GM18519 (cell line): ENCODE results near the gene SORCS1.

Experiments
- ATAC-seq: cut with Tn5 transposase; IDR thresholded peaks from one replicate; pipeline ENCODE4 v1.9.1; 2021; ENCODE audit warnings: mild to moderate bottlenecking, moderate library complexity; ENCODE audit not compliant: unreplicated experiment, low FRiP score

The SORCS1 gene

DNA sequence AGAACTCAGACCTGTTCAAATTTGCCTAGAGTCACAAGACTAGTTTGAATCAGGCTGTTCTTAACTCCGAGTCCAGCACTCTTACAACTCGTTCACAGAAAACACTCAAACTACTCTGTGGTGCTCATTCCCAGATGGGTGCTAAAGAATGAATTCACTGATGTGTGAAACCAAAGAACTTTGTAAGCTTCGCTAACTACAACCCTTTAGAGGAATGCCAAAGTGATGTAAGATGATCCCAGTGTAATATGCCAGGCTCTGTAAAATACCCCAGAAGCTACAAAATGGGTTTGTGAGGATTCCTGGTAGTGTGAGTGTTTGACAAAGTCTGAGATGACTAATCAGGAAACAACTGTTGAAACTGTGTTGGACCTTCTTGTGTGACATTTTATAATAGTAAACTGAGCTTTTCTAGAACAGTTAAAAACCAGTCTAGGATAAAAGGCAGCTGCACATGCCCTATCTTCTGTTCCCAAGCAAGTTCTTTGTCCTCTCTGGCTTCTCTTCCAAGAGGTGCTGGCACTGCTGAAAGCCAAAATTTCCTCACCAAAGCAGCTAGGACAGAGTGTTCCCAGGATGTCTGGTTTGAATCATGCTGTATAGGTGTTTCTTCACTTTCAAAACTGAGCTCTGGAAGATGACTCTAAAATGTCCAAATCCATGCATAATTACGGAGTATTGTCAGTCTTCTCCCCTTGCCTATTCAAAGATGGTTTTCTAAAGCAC, 527.6 kb downstream of the SORCS1 start:
- ATAC-seq, result no peak

DNA sequence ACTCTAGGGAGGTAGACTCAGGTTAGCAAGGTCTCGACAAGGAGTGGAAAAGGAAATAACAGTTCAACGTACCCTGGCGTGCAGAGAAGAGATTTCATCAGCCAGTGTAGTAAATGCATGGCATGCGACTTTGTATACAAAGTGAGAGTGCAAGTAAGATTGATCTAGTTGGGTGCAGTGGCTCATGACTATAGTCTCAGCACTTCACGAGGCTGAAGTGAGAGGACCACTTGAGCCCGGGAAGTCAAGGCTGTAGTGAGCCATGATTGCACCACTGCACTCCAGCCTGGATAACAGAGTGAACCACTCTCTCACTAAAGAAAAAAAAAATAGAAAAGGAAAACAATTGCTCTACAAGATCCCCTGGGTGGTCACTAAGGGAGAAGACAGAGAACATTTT, 528.6 kb downstream of the SORCS1 start:
- ATAC-seq, result no peak

DNA sequence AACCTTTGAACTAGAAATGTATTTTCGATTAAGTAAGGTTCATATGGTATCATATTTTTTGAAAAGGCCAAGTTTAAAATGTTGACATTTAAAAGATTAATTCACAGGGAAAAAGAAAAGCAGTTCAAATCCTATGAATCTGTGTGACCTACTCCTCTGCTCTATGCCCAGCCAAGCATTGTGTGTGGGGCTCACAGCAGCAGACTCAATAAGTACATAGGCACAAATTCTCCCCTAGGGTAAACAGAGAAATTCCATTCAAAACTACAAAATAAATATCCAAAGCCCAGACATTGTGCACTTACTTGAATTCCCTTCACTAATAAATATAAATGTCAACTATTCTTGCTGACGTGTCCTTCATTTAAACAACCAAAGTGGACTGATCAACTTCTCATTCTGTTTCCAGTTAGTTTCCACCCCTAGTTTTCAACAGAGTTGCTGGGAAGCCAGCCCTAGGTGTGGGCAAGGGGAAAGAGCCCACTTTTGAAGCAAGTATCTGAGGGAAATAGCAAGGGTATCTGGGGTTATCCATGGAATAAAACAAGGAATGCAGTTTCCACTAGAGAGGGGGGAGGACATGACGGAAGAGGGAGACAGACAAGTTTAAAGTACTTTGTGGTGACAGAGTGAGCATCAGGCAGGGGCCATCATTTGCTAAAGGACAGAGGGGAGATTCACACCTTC, 533.3 kb downstream of the SORCS1 start:
- ATAC-seq, result no peak

DNA sequence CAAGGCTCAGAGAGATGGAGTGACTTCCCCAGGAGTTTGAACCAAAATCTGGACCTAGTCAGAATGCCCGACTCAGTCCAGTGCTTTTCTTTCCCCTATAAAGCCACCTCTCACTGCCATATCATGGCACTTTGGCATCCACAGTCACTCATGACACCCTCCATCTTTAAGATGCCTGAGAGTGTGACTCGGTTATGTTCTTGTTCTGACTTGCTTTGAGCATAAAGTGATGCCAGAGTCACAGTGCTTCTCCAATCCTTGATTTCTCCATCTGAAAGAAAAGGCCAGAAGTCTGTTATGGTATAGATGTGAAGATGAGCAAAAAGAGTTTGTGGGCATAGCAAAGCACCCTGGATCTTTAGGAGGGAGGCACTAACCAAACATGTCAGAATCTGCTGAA, 538.1 kb downstream of the SORCS1 start:
- no peak for ATAC-seq

DNA sequence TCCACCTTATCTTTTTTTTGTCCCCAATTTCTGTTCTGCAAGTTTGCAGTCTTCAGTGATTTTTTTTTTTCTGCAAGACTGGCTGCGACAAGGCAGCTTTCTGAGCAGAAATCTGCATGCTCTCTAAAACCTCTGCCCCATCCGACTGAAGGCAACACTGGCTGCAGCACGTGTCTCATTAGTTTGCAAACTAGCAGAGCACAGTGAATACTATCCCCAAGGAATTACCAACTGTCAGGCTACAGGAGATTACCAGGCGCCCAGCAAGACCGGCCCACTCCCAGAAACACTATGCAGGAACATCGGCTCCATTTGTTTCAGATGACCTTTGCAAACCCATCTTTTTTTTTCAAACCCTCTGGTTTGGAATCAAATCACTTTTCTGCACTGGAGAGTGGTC, 538.8 kb downstream of the SORCS1 start:
- no peak for ATAC-seq

DNA sequence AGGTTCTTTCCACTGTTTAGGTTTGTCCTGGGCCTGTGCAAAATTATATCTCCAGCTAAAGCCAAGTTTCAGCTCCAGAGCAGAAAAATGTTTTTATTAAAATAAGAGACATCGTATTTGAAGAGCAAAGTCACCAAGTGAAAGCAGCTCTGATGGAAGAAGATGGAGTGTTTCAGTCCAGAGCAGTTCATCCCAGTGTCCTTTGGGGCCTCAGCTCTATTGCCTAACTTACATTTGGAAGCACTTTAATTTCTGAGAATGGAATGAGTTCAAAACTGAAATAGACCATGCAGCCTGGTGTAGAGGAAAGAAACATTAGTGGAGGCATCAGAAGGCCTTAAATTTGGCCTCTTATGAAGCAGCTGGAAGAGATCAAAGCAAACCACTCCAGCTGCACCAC, 545.2 kb downstream of the SORCS1 start:
- ATAC-seq, result no peak

DNA sequence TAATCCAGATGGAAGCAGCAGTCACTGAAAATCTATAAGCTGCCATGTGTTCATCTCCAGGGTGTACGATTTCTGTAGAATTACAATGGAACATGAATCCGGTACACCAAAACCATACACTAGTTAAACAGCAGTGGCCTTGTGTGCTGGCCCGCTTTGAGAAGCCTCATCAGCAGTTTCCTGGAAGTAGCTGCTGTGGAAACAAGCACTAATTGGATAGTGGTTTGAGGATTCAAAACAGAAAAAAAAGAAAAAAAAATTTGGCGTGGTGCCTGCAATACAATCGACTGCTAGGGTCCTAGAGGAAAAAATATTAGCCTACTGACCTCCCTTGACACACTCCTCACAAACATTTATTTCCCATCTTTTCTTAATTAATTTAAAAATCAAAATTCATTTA, 545.9 kb downstream of the SORCS1 start:
- ATAC-seq, result no peak

DNA sequence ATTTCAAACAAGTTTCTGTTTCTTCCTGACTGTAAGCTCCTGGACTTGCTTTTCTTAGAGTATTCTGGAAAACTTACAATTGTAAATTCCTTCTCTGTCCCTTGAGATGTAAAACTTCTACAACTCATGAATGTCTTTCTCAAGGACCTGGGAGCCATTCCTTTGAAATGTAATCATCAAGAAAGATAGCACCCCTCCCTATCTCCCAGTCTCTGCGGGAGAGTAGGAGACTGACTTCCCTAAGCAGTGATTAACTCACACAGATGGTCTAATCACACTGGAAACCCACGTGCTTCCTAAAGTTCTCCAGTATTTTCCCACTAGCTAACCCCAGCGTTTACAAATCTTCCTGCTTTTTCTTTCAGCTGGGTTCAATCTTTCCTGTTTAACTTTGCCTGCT, 549.4 kb downstream of the SORCS1 start:
- no peak for ATAC-seq

DNA sequence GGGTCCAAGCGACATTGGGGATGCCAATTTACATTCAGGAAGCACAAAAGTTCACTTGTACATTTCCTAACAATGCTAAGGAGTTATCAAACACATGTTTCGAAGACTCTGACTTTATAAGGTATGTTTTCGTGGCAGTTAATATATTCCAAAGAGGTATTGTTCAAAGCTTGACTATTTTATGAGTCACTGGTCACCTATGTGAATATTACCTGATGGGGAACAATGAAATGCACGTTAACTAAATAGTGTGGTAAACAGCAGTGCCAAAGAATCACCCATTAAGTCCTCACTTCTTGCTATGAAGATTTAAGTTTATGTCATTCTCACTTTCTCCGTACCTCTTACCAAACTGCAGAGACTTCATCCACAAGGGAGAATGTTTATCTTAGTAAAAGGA, 550.2 kb downstream of the SORCS1 start:
- ATAC-seq, result no peak

DNA sequence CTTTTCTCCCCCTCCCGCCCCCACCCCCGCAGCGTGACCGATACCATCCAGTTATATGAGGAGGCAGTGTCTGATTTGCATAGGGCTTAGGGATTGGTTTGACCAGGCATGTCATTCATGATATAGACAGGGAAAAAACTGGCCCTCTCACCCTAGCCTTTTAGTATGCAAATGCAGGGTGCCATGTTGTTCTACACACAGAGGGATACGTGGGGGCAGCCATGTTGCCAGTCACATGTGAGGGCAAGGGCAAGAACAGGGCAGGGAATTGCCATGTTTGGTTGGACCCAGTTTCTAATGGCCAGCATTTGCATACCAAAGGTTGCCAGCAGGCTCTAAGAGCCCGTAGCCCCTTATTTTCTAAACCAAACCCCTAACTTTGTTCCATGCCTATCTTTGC, 552.1 kb downstream of the SORCS1 start:
- ATAC-seq, result no peak

DNA sequence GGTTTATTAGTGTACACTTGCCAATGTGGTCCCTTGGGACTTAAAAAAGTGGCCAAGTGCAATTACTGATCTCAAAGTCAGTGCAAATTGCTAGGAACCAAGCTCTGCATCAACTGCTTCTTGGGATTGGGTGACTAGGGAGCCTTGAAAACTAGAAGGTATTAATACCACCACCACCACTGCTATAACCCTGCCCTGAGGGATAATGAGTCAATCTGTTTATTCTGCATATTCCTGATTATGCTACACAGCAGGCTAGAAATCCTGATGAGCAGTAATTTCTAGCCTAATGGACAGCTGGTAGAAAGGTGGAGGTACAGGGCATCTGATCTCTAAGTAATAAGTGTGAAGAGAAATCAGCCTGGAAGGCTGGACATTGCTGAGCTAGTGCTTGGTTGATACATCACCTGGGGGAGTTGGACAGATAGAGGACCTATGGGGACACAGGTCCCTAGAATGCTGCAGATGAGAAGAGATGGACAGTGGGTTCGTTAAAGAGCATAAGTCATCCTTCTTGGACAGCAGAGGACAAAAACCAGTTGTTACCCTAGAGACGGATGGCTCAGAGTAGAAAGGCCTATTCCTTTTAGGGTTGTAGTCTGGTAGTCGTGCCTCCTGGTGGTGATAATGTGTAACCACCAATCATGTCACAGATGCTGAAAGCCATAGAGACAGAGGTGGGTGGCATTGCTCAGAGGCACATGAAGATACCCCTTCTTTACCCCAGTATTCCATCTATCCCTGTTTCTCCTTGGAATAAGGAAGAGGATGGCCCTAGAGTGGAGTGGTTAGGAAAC, 554.8 kb downstream of the SORCS1 start:
- ATAC-seq, result no peak

DNA sequence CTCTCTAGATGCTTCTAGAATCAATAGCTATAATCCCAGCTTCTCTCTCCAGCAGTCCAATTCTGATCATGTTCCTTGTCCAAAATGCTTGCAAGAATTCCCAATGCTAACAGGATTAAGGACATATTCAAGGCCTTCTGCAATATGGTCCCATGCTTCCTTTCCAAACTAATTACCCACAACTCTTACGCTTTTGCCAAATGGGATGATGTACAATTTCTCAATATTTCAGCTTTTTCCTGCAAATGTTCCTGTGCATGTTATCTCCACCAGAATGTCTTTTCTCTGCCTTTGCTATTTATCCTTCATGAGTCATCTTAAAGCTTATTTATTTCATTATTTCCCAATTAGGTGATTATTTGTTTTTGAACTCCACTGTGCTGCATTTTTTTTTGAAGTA, 556.4 kb downstream of the SORCS1 start:
- ATAC-seq, result no peak

DNA sequence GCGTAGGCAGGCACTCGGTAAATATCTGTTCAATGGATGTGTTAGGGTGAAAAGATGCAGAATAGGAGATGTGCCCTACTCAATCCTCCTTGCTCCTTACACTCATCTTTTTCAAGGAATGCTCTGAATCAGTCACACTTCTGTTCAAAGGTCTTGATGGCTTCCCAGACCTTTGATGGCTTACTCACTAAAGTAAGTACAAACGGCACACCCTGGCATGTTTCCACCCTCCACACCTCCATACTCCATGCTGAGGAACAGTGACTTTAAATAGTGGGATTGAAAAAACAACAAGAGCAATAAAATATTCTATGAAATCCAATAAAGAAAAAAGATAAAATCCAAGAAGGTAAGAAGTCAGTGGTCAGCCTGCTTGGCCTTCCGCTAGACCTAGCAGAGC, 569.2 kb downstream of the SORCS1 start:
- ATAC-seq, result no peak

DNA sequence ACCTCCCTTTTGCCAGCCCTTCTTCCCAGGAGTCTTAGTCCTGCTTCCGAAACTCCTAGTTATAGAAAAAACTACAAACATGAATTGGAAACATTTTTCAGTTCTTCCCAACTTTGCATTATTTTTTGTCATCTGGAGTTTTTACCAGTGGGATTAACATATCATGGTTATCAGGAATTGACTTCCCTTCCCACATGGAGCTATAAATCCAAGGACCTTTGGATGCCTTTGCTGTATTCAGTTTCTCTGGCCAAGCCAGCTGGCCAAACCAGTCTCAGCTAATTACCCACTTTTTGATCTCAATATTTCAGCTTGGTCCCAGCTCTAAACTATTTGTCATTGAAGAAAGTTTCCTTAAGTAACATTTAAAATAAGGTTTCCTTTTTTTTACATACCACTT, 570.6 kb downstream of the SORCS1 start:
- no peak for ATAC-seq

DNA sequence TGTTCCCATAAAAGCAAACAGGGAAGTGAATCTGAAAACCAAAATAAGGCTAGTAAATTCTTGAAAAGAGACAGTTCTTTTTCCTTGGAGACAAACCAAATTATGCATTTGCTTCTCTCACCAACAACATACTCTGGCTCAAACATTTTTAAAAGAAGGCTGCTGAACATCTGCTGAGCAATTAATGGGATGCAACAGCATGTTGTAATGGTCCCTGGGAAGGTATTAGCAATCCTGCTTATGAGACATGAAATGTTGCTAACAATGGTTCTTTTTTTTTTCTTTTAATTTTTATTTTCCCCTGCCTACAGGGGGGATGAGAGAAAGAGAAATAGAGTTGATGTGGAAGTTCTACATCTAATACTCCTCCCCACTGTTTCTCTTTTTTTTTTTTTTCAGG, 572.1 kb downstream of the SORCS1 start:
- ATAC-seq, result no peak

DNA sequence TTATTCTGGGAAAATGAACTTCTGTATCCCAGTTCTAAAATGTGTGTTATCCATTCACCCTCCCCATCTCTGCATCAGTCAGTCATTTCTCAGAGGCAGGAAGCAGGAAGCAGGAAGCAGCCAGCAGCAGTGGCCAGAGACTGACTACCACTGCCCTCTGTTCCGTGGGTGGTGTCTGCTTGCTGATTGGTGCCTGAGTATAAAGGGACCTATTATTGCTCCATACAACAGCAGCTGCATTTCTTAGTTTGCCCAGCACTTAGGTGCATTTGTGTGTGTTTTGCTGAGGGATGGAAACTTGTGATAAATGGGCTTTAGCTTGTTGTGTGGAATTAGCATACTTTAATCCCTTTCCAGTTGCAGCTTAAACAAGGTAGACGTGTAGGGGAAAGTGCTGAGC, 582.2 kb downstream of the SORCS1 start:
- ATAC-seq, result no peak

DNA sequence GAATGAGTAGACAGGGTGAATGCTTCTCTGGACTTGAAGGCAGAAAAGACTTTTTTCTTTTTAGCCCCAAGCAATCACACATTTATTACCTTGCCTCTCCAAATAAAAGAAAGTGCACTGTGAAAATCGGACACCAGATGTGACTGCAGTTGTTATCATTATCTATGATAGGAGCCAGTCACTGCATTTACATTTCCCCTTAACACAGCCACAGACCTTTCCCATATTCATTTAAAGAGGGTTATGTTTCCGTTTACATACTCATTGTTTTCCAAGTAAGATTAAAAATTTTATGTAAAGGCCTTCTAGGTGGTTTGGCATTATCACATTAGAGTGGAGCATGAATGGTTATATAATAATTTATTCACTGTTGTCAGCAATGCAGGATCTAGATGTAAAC, 586.8 kb downstream of the SORCS1 start:
- ATAC-seq, result no peak

DNA sequence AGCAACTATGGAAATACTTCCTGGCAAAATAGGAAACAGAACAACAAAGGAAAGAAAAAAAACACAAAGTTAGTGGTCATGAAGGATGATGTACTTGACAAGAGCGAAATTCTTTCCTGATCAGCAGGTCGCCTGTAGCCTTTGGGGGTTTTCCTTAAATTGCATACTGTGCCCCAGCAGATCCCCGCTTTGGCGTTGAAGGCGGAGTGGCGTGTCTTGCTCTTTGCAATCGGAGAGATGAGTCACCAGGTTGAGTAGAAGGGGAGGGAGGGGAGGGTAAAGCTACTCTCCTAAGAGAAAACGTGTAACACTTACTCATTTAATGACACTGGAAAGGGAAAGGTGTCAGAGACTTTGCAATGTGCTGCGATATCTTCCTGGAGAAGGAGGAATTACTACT, 587.2 kb downstream of the SORCS1 start:
- no peak for ATAC-seq

DNA sequence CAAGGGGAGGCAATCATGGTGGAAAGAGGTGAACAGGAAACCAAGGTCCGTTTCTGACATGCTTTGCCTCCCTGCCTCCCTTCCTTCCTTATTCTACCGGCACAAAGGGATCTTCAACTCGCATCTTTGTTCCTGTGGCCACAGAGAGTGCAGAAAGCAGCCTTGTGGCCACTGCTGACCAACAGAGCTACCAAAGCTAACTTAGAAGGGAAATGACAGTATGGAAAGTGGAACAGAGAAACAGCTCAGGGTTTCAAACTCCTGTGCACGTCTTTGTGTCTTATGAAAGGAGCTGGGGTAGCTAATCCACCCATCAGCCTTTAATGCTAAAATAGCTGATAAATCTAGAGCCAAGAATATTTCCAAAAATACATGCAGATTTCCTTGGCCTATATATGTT, 588.0 kb downstream of the SORCS1 start:
- no peak for ATAC-seq

DNA sequence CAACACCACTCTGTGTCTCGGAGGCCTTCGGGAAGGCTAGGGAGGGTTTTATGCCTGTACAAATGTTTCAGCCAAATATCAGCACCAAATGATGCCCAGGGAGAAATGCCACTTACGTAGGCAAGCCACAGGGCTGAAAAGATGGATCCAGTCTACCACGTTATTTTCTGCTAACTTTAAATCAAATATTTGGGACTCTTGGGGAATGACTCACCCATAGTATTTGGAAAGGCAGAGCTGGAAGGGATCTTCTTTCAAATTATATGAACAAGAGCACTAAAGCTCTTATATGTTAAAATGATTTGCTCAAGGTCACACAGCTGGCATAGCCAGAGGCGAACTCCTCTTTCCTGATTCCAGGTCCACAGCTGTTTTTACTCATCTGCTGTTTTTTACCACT, 591.4 kb downstream of the SORCS1 start:
- no peak for ATAC-seq

DNA sequence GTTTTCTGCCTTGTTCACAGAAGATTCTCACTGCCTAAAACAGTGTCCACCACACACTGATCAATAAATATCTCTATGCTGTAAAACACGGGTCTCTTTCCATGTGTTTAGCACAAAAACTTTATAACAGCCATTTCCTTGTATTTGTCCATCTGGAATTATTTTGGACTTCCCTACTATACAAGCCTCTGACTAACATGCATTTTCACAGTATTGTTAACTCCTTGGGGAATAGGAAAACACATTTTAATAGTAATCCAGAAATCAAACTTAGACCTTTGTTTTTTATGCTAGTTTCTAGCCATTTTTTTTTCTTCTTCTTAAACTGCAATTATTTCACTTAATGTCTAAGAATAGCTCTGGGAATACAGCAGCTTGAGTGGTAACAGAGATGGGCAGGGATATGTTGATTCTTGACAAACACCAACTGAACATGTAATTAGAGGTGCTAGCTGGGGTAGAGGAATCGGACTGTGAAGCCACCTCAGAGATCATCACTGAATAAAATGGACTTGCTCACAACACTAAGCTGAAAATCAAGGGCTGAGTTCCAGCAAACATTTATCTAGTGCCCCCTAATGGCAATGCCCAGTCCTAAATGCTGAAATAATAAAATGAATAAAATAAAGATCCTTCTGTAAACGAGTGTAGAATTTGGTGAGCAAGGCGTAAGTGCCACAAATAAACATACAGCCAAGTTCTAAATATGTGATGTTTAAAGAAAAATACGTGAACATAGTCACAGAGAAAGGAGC, 593.1 kb downstream of the SORCS1 start:
- ATAC-seq, result no peak
